Brain microvascular endothelial cell (primary cell): ENCODE data around the gene VSTM2B.

Source experiments
- DNase-seq: peaks from one replicate; pipeline ENCODE4 v3.0.0-alpha.2; 2020
- H3K27ac ChIP-seq: fragments of 250-450 bp; sonication (Bioruptor Pico); 2 replicates; pipeline ENCODE4 v1.5.1; 2020; ENCODE audit warnings: mild to moderate bottlenecking, moderate library complexity
- H3K27me3 ChIP-seq: fragments of 250-450 bp; sonication (Bioruptor Pico); replicated peaks from 2 replicates; pipeline ENCODE4 v1.5.1; 2020; ENCODE audit warnings: mild to moderate bottlenecking
- H3K36me3 ChIP-seq: fragments of 250-450 bp; sonication (Bioruptor Pico); replicated peaks from 2 replicates; pipeline ENCODE4 v1.5.1; 2020; ENCODE audit warnings: mild to moderate bottlenecking
- H3K4me3 ChIP-seq: 2 replicates; pipeline ENCODE4 v1.5.1; 2011; ENCODE audit warnings: low read depth, mild to moderate bottlenecking, control low read depth, low read length, moderate library complexity
- CTCF ChIP-seq: IDR thresholded peaks from 2 replicates; pipeline ENCODE4 v1.5.1; 2011; ENCODE audit warnings: low read depth, mild to moderate bottlenecking, moderate library complexity, low read length, control low read depth, inconsistent platforms; ENCODE audit errors: missing control alignments
- in situ Hi-C: cut with HindIII; loops from 2 replicates; pipeline ENCODE4 v1.10.0; 2017; ENCODE audit warnings: low sequenced_read_pairs, low pct_ligation_motif_present

The VSTM2B gene

GRCh38 chr19:29545866-29546582 is 20.2 kb downstream of the VSTM2B start:
- Histone ChIP-seq H3K27me3 (no peaks in the 10 kb centered on the region), H3K27ac (no peak overlapping the region), H3K4me3 (no peak overlapping the region), H3K36me3 (no peaks in the 10 kb centered on the region)
- DNase-seq, result no peak
- in situ Hi-C loops, result no loop called here
- TF ChIP-seq CTCF, result no peak

- Histone ChIP-seq H3K4me3 (no peak overlapping the region), H3K27me3 (no peaks in the 10 kb centered on the region), H3K27ac (no peak overlapping the region), H3K36me3 (no peaks in the 10 kb centered on the region)
- in situ Hi-C loops, result no loop called here
- DNase-seq, result no peak
- TF ChIP-seq CTCF, result no peak
Observed at GRCh38 chr19:29546583-29547190, 20.9 kb downstream of the VSTM2B start.

GRCh38 chr19:29547361-29547960 is 21.7 kb downstream of the VSTM2B start:
- H3K27ac ChIP-seq, result no peak overlapping the region
- in situ Hi-C loops, result no loop called here
- DNase-seq, result no peak
- no peak overlapping the region for H3K4me3 ChIP-seq
- H3K36me3 ChIP-seq, result no peaks in the 10 kb centered on the region
- TF ChIP-seq CTCF, result no peak
- H3K27me3 ChIP-seq, result no peaks in the 10 kb centered on the region

- Histone ChIP-seq H3K4me3 (no peak overlapping the region), H3K36me3 (no peaks in the 10 kb centered on the region), H3K27me3 (no peaks in the 10 kb centered on the region), H3K27ac (no peak overlapping the region)
- TF ChIP-seq CTCF, result no peak
- DNase-seq, result no peak
- in situ Hi-C loops, result no loop called here
Observed at GRCh38 chr19:29547981-29548380, 22.2 kb downstream of the VSTM2B start.

GRCh38 chr19:29548483-29549085 is 22.8 kb downstream of the VSTM2B start:
- no peak overlapping the region for H3K27ac ChIP-seq

More at GRCh38 chr19:29548483-29549085, 22.8 kb downstream of the VSTM2B start:
- no peak overlapping the region for H3K4me3 ChIP-seq
- in situ Hi-C loops, result no loop called here
- no peak for DNase-seq
- no peak for TF ChIP-seq CTCF
- H3K36me3 ChIP-seq, result no peaks in the 10 kb centered on the region
- H3K27me3 ChIP-seq, result no peaks in the 10 kb centered on the region
